ENCODE results near the gene TAX1BP1.

DNA sequence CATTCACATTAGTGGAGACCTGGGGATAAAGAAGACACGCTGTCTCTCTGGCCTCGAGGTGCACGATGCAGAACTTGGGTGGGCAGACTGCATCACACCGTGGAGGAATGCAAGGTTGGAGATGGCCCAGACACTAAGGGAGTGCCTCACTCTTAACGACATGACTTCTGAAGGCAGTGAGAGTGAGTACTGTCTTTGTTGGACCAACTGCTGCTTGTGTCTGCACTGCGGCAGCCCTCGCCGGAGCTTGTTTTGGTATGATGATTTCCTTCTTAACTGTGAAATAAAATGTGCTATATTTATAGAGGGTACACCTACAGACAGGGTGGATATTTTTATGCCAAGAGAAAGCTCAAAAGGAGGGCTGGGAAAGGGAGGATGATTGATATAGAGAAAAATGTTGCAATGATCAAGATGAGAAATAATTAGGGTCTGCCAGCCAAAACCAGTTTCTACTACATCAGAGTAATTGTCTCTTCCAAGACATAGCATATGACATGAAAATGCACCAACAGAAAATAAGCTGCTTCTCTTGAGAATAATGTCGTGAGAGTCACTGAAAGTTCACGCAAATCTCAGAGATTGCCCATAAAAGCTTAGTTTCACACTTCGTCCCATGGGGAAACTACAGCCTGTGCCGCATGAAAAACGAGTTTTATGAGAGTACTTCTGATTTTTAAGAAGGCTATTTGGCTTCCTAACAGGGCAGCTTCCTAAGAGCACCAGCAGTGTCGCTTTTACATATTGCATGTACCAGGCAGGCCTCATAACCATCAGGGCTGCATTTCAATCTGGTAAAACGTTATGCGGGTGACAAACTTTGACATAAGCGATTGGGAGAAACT lies 127.1 kb downstream of the TAX1BP1 start:
- TF ChIP-seq POLR2AphosphoS5 (IDR thresholded peaks at IDR 0.05; ENCODE audit: low read depth, low read length) = no peak
- TF ChIP-seq, protein P1, sequence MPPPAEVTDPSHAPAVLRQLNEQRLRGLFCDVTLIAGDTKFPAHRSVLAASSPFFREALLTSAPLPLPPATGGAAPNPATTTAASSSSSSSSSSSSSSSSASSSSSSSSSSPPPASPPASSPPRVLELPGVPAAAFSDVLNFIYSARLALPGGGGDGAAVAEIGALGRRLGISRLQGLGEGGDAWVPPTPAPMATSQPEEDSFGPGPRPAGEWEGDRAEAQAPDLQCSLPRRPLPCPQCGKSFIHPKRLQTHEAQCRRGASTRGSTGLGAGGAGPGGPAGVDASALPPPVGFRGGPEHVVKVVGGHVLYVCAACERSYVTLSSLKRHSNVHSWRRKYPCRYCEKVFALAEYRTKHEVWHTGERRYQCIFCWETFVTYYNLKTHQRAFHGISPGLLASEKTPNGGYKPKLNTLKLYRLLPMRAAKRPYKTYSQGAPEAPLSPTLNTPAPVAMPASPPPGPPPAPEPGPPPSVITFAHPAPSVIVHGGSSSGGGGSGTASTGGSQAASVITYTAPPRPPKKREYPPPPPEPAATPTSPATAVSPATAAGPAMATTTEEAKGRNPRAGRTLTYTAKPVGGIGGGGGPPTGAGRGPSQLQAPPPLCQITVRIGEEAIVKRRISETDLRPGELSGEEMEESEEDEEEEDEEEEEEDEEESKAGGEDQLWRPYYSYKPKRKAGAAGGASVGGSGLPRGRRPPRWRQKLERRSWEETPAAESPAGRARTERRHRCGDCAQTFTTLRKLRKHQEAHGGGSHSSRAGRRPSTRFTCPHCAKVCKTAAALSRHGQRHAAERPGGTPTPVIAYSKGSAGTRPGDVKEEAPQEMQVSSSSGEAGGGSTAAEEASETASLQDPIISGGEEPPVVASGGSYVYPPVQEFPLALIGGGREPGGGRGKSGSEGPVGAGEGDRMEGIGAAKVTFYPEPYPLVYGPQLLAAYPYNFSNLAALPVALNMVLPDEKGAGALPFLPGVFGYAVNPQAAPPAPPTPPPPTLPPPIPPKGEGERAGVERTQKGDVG (CRISPR knock-in tag; IDR thresholded peaks at IDR 0.05; ENCODE audit: borderline replicate concordance) = no peak
- TF ChIP-seq ASH2L (IDR thresholded peaks at IDR 0.05; ENCODE audit: insufficient read length, low read depth, low read length) = no peak
